ENCODE results near the gene THAP9.
A peak's percentile ranks its signal among the peaks of the same experiment; 100 is the strongest.

THAP9 gene

DNA sequence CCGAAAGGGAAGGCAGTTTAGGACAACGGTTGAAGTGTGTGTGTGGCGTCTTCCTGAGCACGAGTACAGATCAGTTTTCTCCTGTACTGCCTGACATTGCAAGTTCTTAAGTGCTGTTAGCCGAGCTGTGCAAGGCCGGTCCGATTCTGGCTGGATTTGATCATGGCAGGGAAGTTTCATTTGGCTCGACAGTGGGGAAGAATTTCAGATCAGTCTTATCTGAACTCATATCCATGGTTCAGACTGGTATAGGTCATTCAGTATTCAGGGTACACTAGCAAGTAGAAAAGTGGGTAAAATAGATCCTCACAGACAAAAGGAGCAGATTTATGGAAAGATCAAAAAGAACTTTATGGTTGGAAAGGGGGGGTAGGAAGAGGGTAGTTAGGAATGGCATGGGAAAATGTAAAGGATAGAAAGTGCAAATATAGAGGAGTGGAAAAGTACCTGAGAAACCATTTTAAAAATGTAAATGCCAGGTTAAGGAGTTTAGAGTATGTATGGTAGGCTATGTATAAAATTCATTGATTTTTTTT is 716 bp downstream of the THAP9 start:
- Histone ChIP-seq H3K9ac (ENCODE audit: low read depth, low read length) (peak overlapping the region; percentile 66), H3K79me2 (ENCODE audit: insufficient read depth, low read length) (peaks cover 63% of the 10 kb centered on the region), H3K4me3 (ENCODE audit: low read depth in 1 of 2, low read length in 2 of 2) (peak overlapping the region; percentile 62 to 87), H3K36me3 (ENCODE audit: insufficient read depth, low read length) (peaks cover 22% of the 10 kb centered on the region), H2AFZ (ENCODE audit: low read depth, low read length) (peak overlapping the region; percentile 79), H3K27ac (ENCODE audit: low read length) (peak overlapping the region; percentile 87), H3K4me1 (ENCODE audit: insufficient read depth, low read length) (peaks cover 54% of the 10 kb centered on the region), H4K20me1 (ENCODE audit: insufficient read depth, low read length) (peaks cover 15% of the 10 kb centered on the region; the same call in 1 of the 2 replicates), H3K9me3 (ENCODE audit: insufficient read depth, low read length, severe bottlenecking) (no peaks in the 10 kb centered on the region), H3K4me2 (ENCODE audit: insufficient read depth, low read length) (peak overlapping the region; percentile 82), H3K27me3 (ENCODE audit: insufficient read depth, low read length, poor library complexity) (no peaks in the 10 kb centered on the region)
- DNase-seq = no peak
- no peak for TF ChIP-seq CTCF (IDR thresholded peaks at IDR 0.05; ENCODE audit: borderline replicate concordance, extremely low read depth, low read length, poor library complexity, severe bottlenecking)
- TF ChIP-seq EZH2 (IDR thresholded peaks at IDR 0.05; ENCODE audit: borderline replicate concordance, low read depth, low read length, severe bottlenecking) = no peak
- ATAC-seq (ENCODE audit: insufficient read depth, low read depth) = no peak

DNA sequence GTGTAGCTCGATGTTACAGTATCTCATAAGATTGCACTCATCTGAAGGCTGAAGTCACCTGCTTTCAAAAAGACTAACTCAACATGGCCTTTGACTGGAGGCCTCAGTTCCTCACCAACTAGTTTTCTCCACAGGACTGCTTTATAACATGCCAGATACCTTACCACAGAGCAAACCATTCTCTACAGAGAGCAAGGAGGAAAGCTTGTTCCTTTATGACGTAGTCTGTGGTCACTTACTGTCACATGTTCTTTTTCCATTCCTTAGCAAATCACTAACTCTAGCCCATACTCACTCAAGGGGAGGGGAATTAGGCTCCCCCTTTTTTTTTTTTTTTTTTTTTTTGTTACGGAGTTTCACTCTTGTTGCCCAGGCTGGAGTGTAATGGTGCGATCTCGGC is 3.2 kb downstream of the THAP9 start:
- H3K27ac ChIP-seq (ENCODE audit: low read length) = no peak overlapping the region
- no peak overlapping the region for H3K4me3 ChIP-seq (ENCODE audit: low read depth in 1 of 2, low read length in 2 of 2)
- peaks cover 39% of the 10 kb centered on the region for H3K79me2 ChIP-seq (ENCODE audit: insufficient read depth, low read length)
- H3K9ac ChIP-seq (ENCODE audit: low read depth, low read length) = no peak overlapping the region
- H3K27me3 ChIP-seq (ENCODE audit: insufficient read depth, low read length, poor library complexity) = no peaks in the 10 kb centered on the region
- H4K20me1 ChIP-seq (ENCODE audit: insufficient read depth, low read length) = peaks cover 3% of the 10 kb centered on the region; the same call in 1 of the 2 replicates
- ATAC-seq (ENCODE audit: insufficient read depth, low read depth) (no peak), DNase-seq (no peak)
- no peak overlapping the region for H3K4me2 ChIP-seq (ENCODE audit: insufficient read depth, low read length)
- TF ChIP-seq CTCF (IDR thresholded peaks at IDR 0.05; ENCODE audit: borderline replicate concordance, extremely low read depth, low read length, poor library complexity, severe bottlenecking) (no peak), EZH2 (IDR thresholded peaks at IDR 0.05; ENCODE audit: borderline replicate concordance, low read depth, low read length, severe bottlenecking) (no peak)
- H3K4me1 ChIP-seq (ENCODE audit: insufficient read depth, low read length) = peaks cover 30% of the 10 kb centered on the region
- peaks cover 19% of the 10 kb centered on the region for H3K36me3 ChIP-seq (ENCODE audit: insufficient read depth, low read length)
- H3K9me3 ChIP-seq (ENCODE audit: insufficient read depth, low read length, severe bottlenecking) = no peaks in the 10 kb centered on the region
- no peak overlapping the region for H2AFZ ChIP-seq (ENCODE audit: low read depth, low read length)

GRCh38 chr4:82905205-82905604 is 4.7 kb downstream of the THAP9 start:
- no peaks in the 10 kb centered on the region for H4K20me1 ChIP-seq (ENCODE audit: insufficient read depth, low read length)
- no peak overlapping the region for H3K9ac ChIP-seq (ENCODE audit: low read depth, low read length)
- peaks cover 24% of the 10 kb centered on the region for H3K79me2 ChIP-seq (ENCODE audit: insufficient read depth, low read length)
- peaks cover 22% of the 10 kb centered on the region for H3K4me1 ChIP-seq (ENCODE audit: insufficient read depth, low read length)
- H3K27ac ChIP-seq (ENCODE audit: low read length) = no peak overlapping the region
- no peak overlapping the region; the same call in 1 of the 2 replicates for H3K4me2 ChIP-seq (ENCODE audit: insufficient read depth, low read length)
- H3K36me3 ChIP-seq (ENCODE audit: insufficient read depth, low read length) = peaks cover 20% of the 10 kb centered on the region
- DNase-seq = no peak
- TF ChIP-seq EZH2 (IDR thresholded peaks at IDR 0.05; ENCODE audit: borderline replicate concordance, low read depth, low read length, severe bottlenecking) (no peak), CTCF (IDR thresholded peaks at IDR 0.05; ENCODE audit: borderline replicate concordance, extremely low read depth, low read length, poor library complexity, severe bottlenecking) (no peak)
- H3K9me3 ChIP-seq (ENCODE audit: insufficient read depth, low read length, severe bottlenecking) = no peaks in the 10 kb centered on the region
- no peaks in the 10 kb centered on the region for H3K27me3 ChIP-seq (ENCODE audit: insufficient read depth, low read length, poor library complexity)
- no peak overlapping the region for H3K4me3 ChIP-seq (ENCODE audit: low read depth in 1 of 2, low read length in 2 of 2)
- no peak overlapping the region for H2AFZ ChIP-seq (ENCODE audit: low read depth, low read length)
- ATAC-seq (ENCODE audit: insufficient read depth, low read depth) = no peak

All from DND-41 (cell line).